ENCODE data around the gene BMF. TPM values are rescaled to one million over a fixed set of nuclear protein-coding genes. Genes with fewer than 3 reads are reported as not detected.

BMF gene
- total RNA-seq, 1 donor = 8.0 TPM

DNA sequence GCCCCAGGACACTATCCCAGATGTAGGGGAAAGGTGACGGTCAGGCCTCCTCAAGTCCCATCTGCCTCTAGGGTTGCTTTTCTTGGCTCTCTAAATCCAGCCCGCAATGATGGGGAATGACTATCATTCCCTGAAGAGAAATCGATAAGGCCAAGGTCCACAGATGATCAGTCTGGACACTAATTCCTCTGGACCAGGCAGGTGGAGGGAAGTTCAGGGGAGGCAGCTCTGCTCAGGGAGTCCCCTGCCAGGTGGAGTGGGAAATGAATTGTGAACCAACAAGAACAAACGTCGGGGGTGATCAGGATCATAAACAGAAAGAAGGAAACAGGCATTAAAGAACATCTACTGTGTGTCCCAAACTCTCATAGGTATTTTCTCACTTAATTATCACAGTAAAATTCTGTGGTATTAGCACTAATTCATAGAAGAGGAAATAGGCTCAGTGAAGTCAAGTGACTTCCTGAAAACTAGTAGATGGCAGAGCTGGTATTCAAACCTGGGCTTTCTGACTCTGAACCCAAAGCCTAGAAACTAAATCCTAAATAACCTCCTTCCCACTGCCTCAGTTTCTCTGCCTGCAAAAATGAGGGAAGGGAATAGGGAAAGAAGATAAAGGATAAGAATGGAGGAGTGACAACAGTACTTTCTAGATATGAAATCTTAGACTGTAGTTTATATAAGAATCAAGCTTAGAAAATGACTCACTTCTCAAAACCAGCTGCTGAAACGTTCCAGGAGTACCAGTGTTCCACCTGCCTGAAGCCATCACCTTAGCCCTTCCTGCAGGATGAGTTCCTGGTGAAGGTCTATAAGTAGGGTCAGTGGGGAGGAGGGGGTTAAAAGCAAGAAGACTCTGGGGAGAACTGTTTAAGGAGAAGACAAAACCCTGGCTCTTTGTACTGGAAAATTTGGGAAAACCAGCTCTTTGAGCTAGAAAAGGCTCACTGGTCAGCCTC lies 7.5 kb downstream of the BMF start:
- Histone ChIP-seq H3K36me3 (ENCODE audit: insufficient read depth, low read length) (no peaks in the 10 kb centered on the region), H3K27me3 (ENCODE audit: insufficient read depth, low read length) (no peaks in the 10 kb centered on the region), H3K4me1 (ENCODE audit: insufficient read depth, low read length) (peaks cover 49% of the 10 kb centered on the region), H3K79me2 (ENCODE audit: insufficient read depth, low read length) (no peaks in the 10 kb centered on the region), H4K20me1 (ENCODE audit: insufficient read depth, low read length) (peaks cover 3% of the 10 kb centered on the region), H3K4me2 (ENCODE audit: insufficient read depth, low read length) (no peak overlapping the region), H3K9me3 (ENCODE audit: low read depth, low read length) (no peaks in the 10 kb centered on the region), H3K4me3 (ENCODE audit: insufficient read depth, low read length) (no peak overlapping the region), H2AFZ (ENCODE audit: low read length) (no peak overlapping the region), H3K27ac (ENCODE audit: low read depth, low read length) (no peak overlapping the region)
- TF ChIP-seq, protein P1, sequence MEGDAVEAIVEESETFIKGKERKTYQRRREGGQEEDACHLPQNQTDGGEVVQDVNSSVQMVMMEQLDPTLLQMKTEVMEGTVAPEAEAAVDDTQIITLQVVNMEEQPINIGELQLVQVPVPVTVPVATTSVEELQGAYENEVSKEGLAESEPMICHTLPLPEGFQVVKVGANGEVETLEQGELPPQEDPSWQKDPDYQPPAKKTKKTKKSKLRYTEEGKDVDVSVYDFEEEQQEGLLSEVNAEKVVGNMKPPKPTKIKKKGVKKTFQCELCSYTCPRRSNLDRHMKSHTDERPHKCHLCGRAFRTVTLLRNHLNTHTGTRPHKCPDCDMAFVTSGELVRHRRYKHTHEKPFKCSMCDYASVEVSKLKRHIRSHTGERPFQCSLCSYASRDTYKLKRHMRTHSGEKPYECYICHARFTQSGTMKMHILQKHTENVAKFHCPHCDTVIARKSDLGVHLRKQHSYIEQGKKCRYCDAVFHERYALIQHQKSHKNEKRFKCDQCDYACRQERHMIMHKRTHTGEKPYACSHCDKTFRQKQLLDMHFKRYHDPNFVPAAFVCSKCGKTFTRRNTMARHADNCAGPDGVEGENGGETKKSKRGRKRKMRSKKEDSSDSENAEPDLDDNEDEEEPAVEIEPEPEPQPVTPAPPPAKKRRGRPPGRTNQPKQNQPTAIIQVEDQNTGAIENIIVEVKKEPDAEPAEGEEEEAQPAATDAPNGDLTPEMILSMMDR (IDR thresholded peaks at IDR 0.05; ENCODE audit: extremely low read depth, low read depth, low read length) = no peak
- DNase-seq (ENCODE audit: insufficient read length, low spot score, missing footprints) = peak; percentile 76

DNA sequence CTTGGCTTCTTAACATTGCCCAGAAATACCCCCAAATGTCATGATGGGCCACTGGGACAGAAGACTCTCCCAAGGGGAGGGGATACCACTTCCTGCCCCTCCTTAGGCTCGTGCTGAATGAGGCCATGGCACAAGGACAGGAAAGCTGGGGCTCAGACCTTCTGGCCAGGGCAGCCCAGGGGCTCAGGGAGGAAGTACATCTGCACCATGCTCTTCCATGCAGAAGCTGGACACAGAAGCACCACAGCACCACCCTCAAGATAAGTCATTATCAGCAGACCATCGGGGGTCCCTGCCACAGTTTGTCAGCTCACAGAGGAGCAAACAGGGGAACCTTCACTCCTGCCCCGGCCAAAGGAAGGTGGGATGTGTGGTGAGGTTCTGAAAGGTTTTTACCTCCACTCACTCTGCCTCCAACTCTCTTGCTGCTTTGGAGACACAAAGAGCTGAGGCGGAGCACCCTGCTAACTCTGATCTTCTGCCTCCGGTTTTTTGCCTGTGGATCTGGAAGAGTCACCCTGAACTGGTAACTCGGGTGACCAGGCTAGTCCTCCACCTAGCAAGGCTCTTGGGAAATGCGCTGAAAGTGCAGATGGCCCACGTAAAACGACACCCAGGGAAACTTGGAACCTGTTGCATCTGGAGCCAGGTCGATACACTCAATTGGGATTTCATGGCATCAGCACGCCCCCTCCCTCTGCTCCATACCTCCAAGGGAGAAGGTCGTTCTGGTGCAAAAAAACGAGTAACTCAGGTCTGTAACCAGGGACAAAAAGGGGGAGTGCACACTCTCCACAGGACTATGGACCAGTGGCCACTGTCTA lies 8.3 kb downstream of the BMF start:
- H3K27me3 ChIP-seq (ENCODE audit: insufficient read depth, low read length) = no peaks in the 10 kb centered on the region
- TF ChIP-seq, protein P1 (IDR thresholded peaks at IDR 0.05; ENCODE audit: extremely low read depth, low read depth, low read length) = no peak
- no peak overlapping the region for H2AFZ ChIP-seq (ENCODE audit: low read length)
- DNase-seq (ENCODE audit: insufficient read length, low spot score, missing footprints) = peak; percentile 86
- H4K20me1 ChIP-seq (ENCODE audit: insufficient read depth, low read length) = peaks cover 3% of the 10 kb centered on the region
- H3K9me3 ChIP-seq (ENCODE audit: low read depth, low read length) = no peaks in the 10 kb centered on the region
- H3K4me1 ChIP-seq (ENCODE audit: insufficient read depth, low read length) = peaks cover 49% of the 10 kb centered on the region
- no peaks in the 10 kb centered on the region for H3K36me3 ChIP-seq (ENCODE audit: insufficient read depth, low read length)
- no peaks in the 10 kb centered on the region for H3K79me2 ChIP-seq (ENCODE audit: insufficient read depth, low read length)
- no peak overlapping the region for H3K4me2 ChIP-seq (ENCODE audit: insufficient read depth, low read length)
- peak overlapping the region; percentile 81 for H3K27ac ChIP-seq (ENCODE audit: low read depth, low read length)
- H3K4me3 ChIP-seq (ENCODE audit: insufficient read depth, low read length) = no peak overlapping the region

DNA sequence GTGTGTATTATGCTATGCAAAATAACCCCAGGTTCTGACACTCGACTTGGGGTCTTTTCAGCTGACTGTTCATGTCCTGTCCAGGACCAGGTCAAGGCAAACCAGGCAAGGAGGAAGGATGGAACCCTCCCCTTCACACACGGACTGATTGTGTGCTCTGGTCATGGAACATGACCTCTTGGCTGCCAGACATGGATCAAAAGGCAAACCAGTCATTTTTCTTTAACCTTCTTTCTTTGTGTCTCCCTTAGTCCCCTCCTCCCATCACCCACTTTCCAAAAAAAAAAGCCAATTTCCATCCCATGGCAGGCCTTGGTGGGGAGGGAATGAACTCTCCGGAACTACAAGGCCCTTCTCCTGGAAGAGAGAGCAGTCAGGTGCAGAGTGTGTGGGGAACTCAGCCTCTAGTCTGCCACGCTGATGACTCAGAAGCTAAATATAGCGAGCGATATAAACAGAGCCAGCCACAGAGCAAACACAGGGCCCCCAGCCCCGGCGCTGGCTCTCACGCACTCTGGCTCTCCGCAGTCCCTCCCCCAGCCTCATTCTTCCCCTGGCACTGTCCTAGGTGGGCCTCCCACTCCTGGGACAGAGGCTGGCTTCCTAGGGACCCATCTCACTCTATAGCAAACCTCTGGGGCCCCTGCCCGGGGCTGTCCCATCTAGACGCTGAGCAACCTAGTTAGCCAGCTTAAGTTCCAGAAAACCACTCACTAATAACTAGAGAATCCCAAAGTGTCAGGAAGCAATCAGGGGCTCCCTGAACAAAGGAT lies 10.0 kb downstream of the BMF start:
- Histone ChIP-seq H2AFZ (ENCODE audit: low read length) (peak overlapping the region; percentile 38), H3K27ac (ENCODE audit: low read depth, low read length) (peak overlapping the region; percentile 81), H3K79me2 (ENCODE audit: insufficient read depth, low read length) (no peaks in the 10 kb centered on the region), H3K27me3 (ENCODE audit: insufficient read depth, low read length) (no peaks in the 10 kb centered on the region), H3K36me3 (ENCODE audit: insufficient read depth, low read length) (no peaks in the 10 kb centered on the region), H3K4me1 (ENCODE audit: insufficient read depth, low read length) (peaks cover 41% of the 10 kb centered on the region), H3K4me2 (ENCODE audit: insufficient read depth, low read length) (peak overlapping the region; percentile 70), H3K9me3 (ENCODE audit: low read depth, low read length) (no peaks in the 10 kb centered on the region), H4K20me1 (ENCODE audit: insufficient read depth, low read length) (no peaks in the 10 kb centered on the region), H3K4me3 (ENCODE audit: insufficient read depth, low read length) (peak overlapping the region; percentile 45)
- TF ChIP-seq, protein P1 (IDR thresholded peaks at IDR 0.05; ENCODE audit: extremely low read depth, low read depth, low read length) = no peak
- peak; percentile 99 for DNase-seq (ENCODE audit: insufficient read length, low spot score, missing footprints)
